Stomach (tissue), 9 donors: ENCODE results near the gene SHANK1. TPM values are rescaled to one million over a fixed set of nuclear protein-coding genes. Genes with fewer than 3 reads are reported as not detected.

Experiments
- DNase-seq, 2 donors: peaks; one replicate each; pipeline versions ENCODE4 v3.0.0 to v3.0.0-alpha.2; 2013 to 2019
- H3K27ac ChIP-seq, 5 donors: fragments of 200-600 bp in 4 of 5; sonication (generic) in 4 of 5; one replicate each; pipeline ENCODE4 v1.5.1; 2013 to 2019; ENCODE audit warnings: mild to moderate bottlenecking in 1 of 5, moderate library complexity in 1 of 5
- H3K27me3 ChIP-seq, 3 donors: fragments of 200-600 bp; sonication (generic); one replicate each; pipeline ENCODE4 v1.5.1; 2017 to 2019; ENCODE audit warnings: mixed run types in 1 of 3
- H3K36me3 ChIP-seq, 4 donors: fragments of 200-600 bp; sonication (generic); 1 replicate in 3 of 4; 2 replicates in 1 of 4; pipeline ENCODE4 v1.5.1; 2016 to 2019
- H3K4me1 ChIP-seq, 4 donors: fragments of 200-600 bp; sonication (generic); one replicate each; pipeline ENCODE4 v1.5.1; 2016 to 2019
- H3K4me3 ChIP-seq, 4 donors: fragments of 200-600 bp; sonication (generic) in 3 of 4; one replicate each; pipeline ENCODE4 v1.5.1; 2016 to 2019; ENCODE audit warnings: mild to moderate bottlenecking in 1 of 4
- H3K9me3 ChIP-seq, 4 donors: fragments of 200-600 bp; sonication (generic); one replicate each; pipeline ENCODE4 v1.5.1; 2016 to 2019
- CTCF ChIP-seq, 7 experiments: fragments of 450-650 bp in 4 of 7; fragments of 200-600 bp in 3 of 7; sonication (generic) in 3 of 7; IDR thresholded peaks; one replicate each; pipeline ENCODE4 v1.5.1; 2016 to 2019; ENCODE audit warnings: antibody characterized with exemption in 7 of 7, control low read depth in 2 of 7, mild to moderate bottlenecking in 1 of 7
- EP300 ChIP-seq: sonication (generic); formaldehyde crosslinking; IDR thresholded peaks from one replicate; pipeline ENCODE4 v1.6.1; 2017; ENCODE audit warnings: antibody characterized with exemption
- POLR2A ChIP-seq, 4 donors: fragments of 450-650 bp; IDR thresholded peaks; one replicate each; pipeline ENCODE4 v1.6.1; 2016; ENCODE audit warnings: antibody characterized with exemption in 4 of 4, control low read depth in 2 of 4, mild to moderate bottlenecking in 1 of 4, moderate library complexity in 1 of 4
- POLR2AphosphoS5 ChIP-seq, 3 donors: sonication (generic); formaldehyde crosslinking; IDR thresholded peaks; one replicate each; pipeline ENCODE4 v1.6.1; 2016; ENCODE audit warnings: antibody characterized with exemption in 3 of 3
- WGBS, 5 donors: extraction: QIAGEN DNeasy Blood & Tissue Kit in 3 of 5; methylation state at CpG; one replicate each; pipeline versions ENCODE4 v1.1.5 to v1.1.7; 2013 to 2018; 5-methylcytosine and 5-hydroxymethylcytosine counted together
- intact Hi-C: fragments of 100-400 bp; cut with DNase I; formaldehyde crosslinking; loops from one replicate; pipeline ENCODE4 v1.15.1; 2023; ENCODE audit warnings: low total_unique reads
- polyA plus RNA-seq, 3 donors: library from polyadenylated mRNA; stranded (reverse); fragments of 200-250 nt; gene quantifications; one replicate each; pipeline ENCODE4 v1.2.3, GENCODE V29; 2013
- total RNA-seq, 5 donors: library from RNA; depleted of rRNA; stranded (reverse); fragments of >200 nt; gene quantifications; one replicate each; pipeline versions ENCODE4 v1.1.0 to v1.2.3, GENCODE V29; 2014 to 2016
- donor health status: healthy with polysubstance abuse.
- donor health status: Bipolar disorder and iron deficiency.
- donor health status: healthy.

SHANK1 gene
- total and polyA plus RNA-seq, 8 donors = 0.15 to 1.5 (median 0.67) TPM; not detected in 4

GRCh38 chr19:50729894-50730293 lies 10.3 kb upstream of the SHANK1 start:
- Histone ChIP-seq H3K36me3 (no peaks in the 10 kb centered on the region), H3K27ac (no peak overlapping the region), H3K4me1 (peaks cover 6 to 21% (median 13%) of the 10 kb centered on the region in 4 donors), H3K27me3 (peaks cover 0 to 60% (median 19%) of the 10 kb centered on the region in 3 donors), H3K9me3 (no peaks in the 10 kb centered on the region), H3K4me3 (no peak overlapping the region)
- WGBS, 5 donors = 69 to 76% (median 72%) methylated on average over 5 of the region's 5 CpGs
- no peak for DNase-seq
- TF ChIP-seq POLR2AphosphoS5 (IDR thresholded peaks at IDR 0.05) = no peak
- TF ChIP-seq POLR2A (IDR thresholded peaks at IDR 0.05) = no peak
- TF ChIP-seq CTCF (IDR thresholded peaks at IDR 0.05) = no peak
- no peak for TF ChIP-seq EP300
- intact Hi-C loops = no loop called here

- intact Hi-C loops = no loop called here
- TF ChIP-seq POLR2A (IDR thresholded peaks at IDR 0.05) (no peak), POLR2AphosphoS5 (IDR thresholded peaks at IDR 0.05) (no peak), CTCF (IDR thresholded peaks at IDR 0.05) (no peak), EP300 (no peak)
- Histone ChIP-seq H3K4me3 (no peak overlapping the region), H3K4me1 (peaks cover 10 to 38% (median 28%) of the 10 kb centered on the region in 4 donors), H3K27me3 (peaks cover 0 to 70% (median 36%) of the 10 kb centered on the region in 3 donors), H3K9me3 (no peaks in the 10 kb centered on the region), H3K27ac (no peak overlapping the region), H3K36me3 (no peaks in the 10 kb centered on the region)
- 15 to 25% (median 20%) methylated on average over 32 to 39 of the region's 39 CpGs for WGBS, 5 donors
- peak; percentile 43 to 93 for DNase-seq
These were observed 8.6 kb upstream of the SHANK1 start for GRCh38 chr19:50728084-50728737.

GRCh38 chr19:50725911-50726230 lies 6.3 kb upstream of the SHANK1 start:
- 71 to 75% (median 72%) methylated on average over 9 of the region's 9 CpGs for WGBS, 5 donors
- H3K36me3 ChIP-seq = no peaks in the 10 kb centered on the region
- peak overlapping the region in 3 of 4 donors; percentile 61 to 63 (median 62) for H3K4me3 ChIP-seq
- H3K27me3 ChIP-seq = peaks cover 0 to 81% (median 48%) of the 10 kb centered on the region in 3 donors
- H3K9me3 ChIP-seq = no peaks in the 10 kb centered on the region
- intact Hi-C loops = no loop called here
- peaks cover 10 to 43% (median 30%) of the 10 kb centered on the region in 4 donors for H3K4me1 ChIP-seq
- TF ChIP-seq POLR2AphosphoS5 (IDR thresholded peaks at IDR 0.05) = no peak
- no peak for TF ChIP-seq POLR2A (IDR thresholded peaks at IDR 0.05)
- no peak for TF ChIP-seq CTCF (IDR thresholded peaks at IDR 0.05)
- TF ChIP-seq EP300 = no peak
- DNase-seq = no peak
- no peak overlapping the region for H3K27ac ChIP-seq

- peaks cover 0 to 81% (median 53%) of the 10 kb centered on the region in 3 donors for H3K27me3 ChIP-seq
- TF ChIP-seq POLR2AphosphoS5 (IDR thresholded peaks at IDR 0.05) (no peak), POLR2A (IDR thresholded peaks at IDR 0.05) (no peak), CTCF (IDR thresholded peaks at IDR 0.05) (no peak), EP300 (no peak)
- intact Hi-C loops = no loop called here
- no peaks in the 10 kb centered on the region for H3K36me3 ChIP-seq
- no peaks in the 10 kb centered on the region for H3K9me3 ChIP-seq
- H3K4me1 ChIP-seq = peaks cover 10 to 43% (median 30%) of the 10 kb centered on the region in 4 donors
- peak overlapping the region; percentile 50 to 63 (median 62) for H3K4me3 ChIP-seq
- WGBS, 5 donors = 3 to 14% (median 6%) methylated on average over 37 to 52 of the region's 52 CpGs
- peak overlapping the region; percentile 22 to 79 (median 67) for H3K27ac ChIP-seq
- no peak for DNase-seq
These were observed 5.8 kb upstream of the SHANK1 start for GRCh38 chr19:50725218-50725910.
